Measurements from ENCODE around the gene CACNA1S.

Gene CACNA1S

GRCh38 chr1:201090541-201090940, 21.7 kb downstream of the CACNA1S start:
- no peak for DNase-seq

GRCh38 chr1:201089596-201089995, 22.6 kb downstream of the CACNA1S start:
- no peak for DNase-seq

- no peak for DNase-seq
Measured at GRCh38 chr1:201088901-201089525, 23.2 kb downstream of the CACNA1S start.

- no peak for DNase-seq
Measured at GRCh38 chr1:201088395-201088794, 23.8 kb downstream of the CACNA1S start.

- DNase-seq: peak in 2 of 3 experiments; percentile 18 to 24
Measured at GRCh38 chr1:201085902-201086735, 26.1 kb downstream of the CACNA1S start.

GRCh38 chr1:201084295-201084694, 27.9 kb downstream of the CACNA1S start:
- peak; percentile 65 to 95 (median 71) for DNase-seq

GRCh38 chr1:201083741-201084140, 28.5 kb downstream of the CACNA1S start:
- no peak for DNase-seq

- no peak for DNase-seq
Measured at GRCh38 chr1:201080135-201080534, 32.1 kb downstream of the CACNA1S start.

- no peak for DNase-seq
Measured at GRCh38 chr1:201077736-201078135, 34.5 kb downstream of the CACNA1S start.

GRCh38 chr1:201077116-201077515, 35.1 kb downstream of the CACNA1S start:
- no peak for DNase-seq

- no peak for DNase-seq
Measured at GRCh38 chr1:201076092-201076491, 36.1 kb downstream of the CACNA1S start.

- no peak for DNase-seq
Measured at GRCh38 chr1:201074018-201074417, 38.2 kb downstream of the CACNA1S start.

- DNase-seq: no peak
Measured at GRCh38 chr1:201072922-201073321, 39.3 kb downstream of the CACNA1S start.

- DNase-seq: no peak
Measured at GRCh38 chr1:201072149-201072548, 40.1 kb downstream of the CACNA1S start.

- peak in 2 of 3 experiments; percentile 18 to 54 for DNase-seq
Measured at GRCh38 chr1:201069636-201070035, 42.6 kb downstream of the CACNA1S start.

GRCh38 chr1:201068976-201069375, 43.2 kb downstream of the CACNA1S start:
- DNase-seq: no peak

GRCh38 chr1:201066986-201067385, 45.2 kb downstream of the CACNA1S start:
- DNase-seq: no peak

- DNase-seq: no peak
Measured at GRCh38 chr1:201065686-201066085, 46.5 kb downstream of the CACNA1S start.

- no peak for DNase-seq
Measured at GRCh38 chr1:201064806-201065205, 47.4 kb downstream of the CACNA1S start.

GRCh38 chr1:201063145-201063544, 49.1 kb downstream of the CACNA1S start:
- DNase-seq: no peak

GRCh38 chr1:201062511-201063091, 49.6 kb downstream of the CACNA1S start:
- peak in 1 of 3 experiments; percentile 15 for DNase-seq

- DNase-seq: no peak
Measured at GRCh38 chr1:201061886-201062285, 50.3 kb downstream of the CACNA1S start.

- no peak for DNase-seq
Measured at GRCh38 chr1:201061049-201061448, 51.2 kb downstream of the CACNA1S start.

- DNase-seq: no peak
Measured at GRCh38 chr1:201060586-201060985, 51.6 kb downstream of the CACNA1S start.
